Activated CD4-positive, alpha-beta T cell treated with anti-CD3 and anti-CD28 coated beads, Interleukin-2, amount 10 ng/mL, durations not matched to agents 7 days and 5 days (primary cell): ENCODE data around the gene IMMP1L. TPM values are rescaled to one million over a fixed set of nuclear protein-coding genes. Genes with fewer than 3 reads are reported as not detected.

Experiments
- CTCF ChIA-PET: fragments of 350-600 bp; sonication (Branson Sonifier 250); formaldehyde crosslinking; loops from one replicate; lab custom pipeline; 2021; ENCODE audit warnings: antibody characterized with exemption; lab: Charles Lee
- POLR2A ChIA-PET: fragments of 350-600 bp; sonication (Branson Sonifier 250); formaldehyde crosslinking; loops from one replicate; lab custom pipeline; 2021; ENCODE audit warnings: antibody characterized with exemption; lab: Charles Lee
- DNase-seq: peaks from one replicate; pipeline ENCODE4 v3.0.0-alpha.2; 2020
- H3K27ac Mint-ChIP-seq: one replicate; pipeline ENCODE4 v1.8.0; 2021; ENCODE audit warnings: mild to moderate bottlenecking, moderate library complexity, mixed read lengths
- H3K27me3 Mint-ChIP-seq: one replicate; pipeline ENCODE4 v1.8.0; 2021; ENCODE audit warnings: mixed read lengths
- H3K36me3 Mint-ChIP-seq: one replicate; pipeline ENCODE4 v1.8.0; 2021; ENCODE audit warnings: low read depth, mixed read lengths
- H3K4me1 Mint-ChIP-seq: one replicate; pipeline ENCODE4 v1.8.0; 2021; ENCODE audit warnings: mixed read lengths
- H3K4me3 Mint-ChIP-seq: one replicate; pipeline ENCODE4 v1.8.0; 2021; ENCODE audit warnings: mild to moderate bottlenecking, moderate library complexity, mixed read lengths
- H3K9me3 Mint-ChIP-seq: one replicate; pipeline ENCODE4 v1.8.0; 2021; ENCODE audit warnings: mixed read lengths
- total RNA-seq, 2 experiments: library from RNA; stranded (reverse); gene quantifications; one replicate each; pipeline ENCODE4 v1.2.3, GENCODE V29; 2021

The IMMP1L gene
- total RNA-seq, 2 experiments from 2014 or later = 19.7 to 23.4 TPM

DNA sequence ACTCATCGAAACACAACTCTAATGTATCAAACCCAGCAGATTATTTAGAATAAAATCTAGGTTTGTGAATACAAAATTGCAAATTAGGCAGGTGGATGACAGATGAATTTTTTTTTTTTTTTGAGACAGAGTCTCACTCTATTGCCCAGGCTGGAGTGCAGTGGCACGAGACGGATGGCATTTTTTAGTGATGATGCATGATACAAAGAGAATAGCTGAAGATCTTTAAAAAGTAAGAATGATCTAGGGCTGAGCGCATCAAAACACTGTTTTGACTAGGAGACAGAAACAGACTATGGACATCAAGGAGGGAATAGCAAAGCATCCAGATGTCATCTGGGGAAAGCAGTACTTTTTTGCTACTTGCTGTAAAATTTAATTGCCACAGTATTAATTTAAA is 63.8 kb downstream of the IMMP1L start:
- peaks cover 5% of the 10 kb centered on the region for H3K9me3 Mint-ChIP-seq
- H3K36me3 Mint-ChIP-seq = peaks cover 18% of the 10 kb centered on the region
- no peak overlapping the region for H3K27ac Mint-ChIP-seq
- no peak for DNase-seq
- H3K4me3 Mint-ChIP-seq = no peak overlapping the region
- ChIA-PET CTCF (no interaction called here), POLR2A (no interaction called here)
- H3K27me3 Mint-ChIP-seq = no peaks in the 10 kb centered on the region
- no peaks in the 10 kb centered on the region for H3K4me1 Mint-ChIP-seq

DNA sequence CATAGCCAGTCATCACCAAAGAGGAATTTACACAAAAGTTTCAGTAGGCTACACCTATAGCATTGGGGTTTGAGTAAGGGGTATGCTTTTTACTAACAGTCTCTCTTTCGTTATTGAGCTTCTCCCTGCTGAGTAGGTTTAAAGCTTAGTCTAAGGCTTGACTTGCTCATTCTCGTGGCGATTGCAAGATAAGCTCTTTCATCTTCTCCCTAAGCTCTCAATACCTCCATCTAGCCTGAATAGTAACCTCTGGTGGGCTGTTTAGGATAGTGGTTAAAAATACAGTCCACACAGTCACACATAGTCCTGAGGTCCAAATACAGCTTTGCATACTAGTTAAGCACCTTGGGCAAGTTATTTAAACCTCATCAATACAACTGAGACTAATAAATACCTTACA is 65.6 kb downstream of the IMMP1L start:
- no peaks in the 10 kb centered on the region for H3K4me1 Mint-ChIP-seq
- no peak overlapping the region for H3K27ac Mint-ChIP-seq
- no peaks in the 10 kb centered on the region for H3K27me3 Mint-ChIP-seq
- peaks cover 18% of the 10 kb centered on the region for H3K36me3 Mint-ChIP-seq
- peaks cover 5% of the 10 kb centered on the region for H3K9me3 Mint-ChIP-seq
- ChIA-PET CTCF (no interaction called here), POLR2A (no interaction called here)
- no peak overlapping the region for H3K4me3 Mint-ChIP-seq
- no peak for DNase-seq

DNA sequence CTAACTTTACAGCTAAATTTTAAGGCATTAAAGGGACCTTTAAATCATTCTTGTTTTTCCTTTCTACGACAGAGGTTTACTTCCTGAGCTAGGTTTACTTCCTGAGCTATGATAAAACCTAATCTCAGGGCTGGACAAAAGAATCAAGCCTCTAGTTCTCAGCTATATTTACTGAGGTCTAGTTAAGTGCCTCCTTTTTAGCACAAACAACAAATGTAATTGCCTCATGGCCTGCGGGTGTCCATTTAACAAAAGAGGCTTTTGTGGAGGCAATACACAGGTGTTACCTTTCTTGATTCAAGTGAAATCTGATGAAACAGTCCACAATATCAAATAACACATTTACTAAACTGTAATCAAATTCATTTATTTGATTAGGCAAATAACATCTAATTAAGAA is 67.3 kb downstream of the IMMP1L start:
- ChIA-PET POLR2A (no interaction called here), CTCF (no interaction called here)
- no peak for DNase-seq
- H3K36me3 Mint-ChIP-seq = peaks cover 10% of the 10 kb centered on the region
- no peak overlapping the region for H3K27ac Mint-ChIP-seq
- H3K4me3 Mint-ChIP-seq = no peak overlapping the region
- peaks cover 9% of the 10 kb centered on the region for H3K4me1 Mint-ChIP-seq
- H3K9me3 Mint-ChIP-seq = peaks cover 6% of the 10 kb centered on the region
- H3K27me3 Mint-ChIP-seq = no peaks in the 10 kb centered on the region

DNA sequence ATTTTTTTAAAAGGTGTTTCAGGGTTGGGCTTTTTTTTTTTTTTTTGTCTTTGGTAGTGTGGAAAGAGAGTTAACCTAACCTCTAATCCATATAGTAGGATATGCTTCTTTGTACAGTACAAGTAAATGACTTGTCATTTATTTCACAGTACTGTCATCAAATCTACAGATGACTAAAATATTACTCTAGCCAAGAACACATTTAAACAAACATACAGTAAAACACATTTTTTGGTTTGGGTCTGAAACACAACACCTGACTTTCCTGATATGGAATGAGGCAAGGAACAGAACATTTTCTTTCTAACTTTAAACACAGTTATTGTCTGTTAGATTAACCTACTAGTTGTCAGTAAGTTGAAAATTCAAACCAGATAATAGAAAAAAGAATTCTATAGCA is 68.1 kb downstream of the IMMP1L start:
- ChIA-PET CTCF (no interaction called here), POLR2A (no interaction called here)
- no peak overlapping the region for H3K4me3 Mint-ChIP-seq
- H3K27ac Mint-ChIP-seq = no peak overlapping the region
- H3K9me3 Mint-ChIP-seq = peaks cover 3% of the 10 kb centered on the region
- no peaks in the 10 kb centered on the region for H3K27me3 Mint-ChIP-seq
- DNase-seq = no peak
- peaks cover 9% of the 10 kb centered on the region for H3K4me1 Mint-ChIP-seq
- H3K36me3 Mint-ChIP-seq = peaks cover 10% of the 10 kb centered on the region

DNA sequence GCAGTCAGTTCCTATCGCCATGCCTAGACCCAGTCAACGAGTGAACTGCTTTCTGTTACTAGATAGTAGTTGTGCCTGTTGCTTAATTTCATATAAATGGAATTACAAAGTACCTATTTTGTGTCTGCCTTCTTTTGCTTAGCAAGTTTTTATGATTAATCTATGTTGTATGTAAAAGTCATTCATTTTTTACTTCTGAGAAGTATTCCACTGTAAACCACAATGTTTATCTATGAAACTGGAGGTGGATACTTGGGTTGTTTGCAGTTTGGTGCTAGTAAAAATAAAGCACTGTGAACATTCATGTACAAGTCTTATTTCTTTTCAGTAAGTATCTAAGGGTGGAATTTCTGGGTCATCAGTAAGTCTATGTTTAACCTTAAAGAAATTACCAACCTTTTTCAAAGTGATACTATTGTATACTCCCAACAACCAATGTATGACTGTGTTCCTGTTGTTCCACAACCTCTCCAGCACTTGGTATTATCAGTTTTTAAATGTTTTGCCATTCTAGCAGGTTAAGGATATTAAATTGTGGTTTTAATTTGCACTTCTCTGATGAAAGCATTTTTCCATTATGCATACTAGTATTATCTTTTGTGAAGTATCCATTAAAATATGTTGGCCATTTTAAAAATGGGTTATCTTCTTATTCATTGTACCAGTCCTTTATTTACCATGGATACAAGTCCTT is 71.5 kb downstream of the IMMP1L start:
- CTCF ChIA-PET = no interaction called here
- Mint-ChIP-seq H3K27me3 (no peaks in the 10 kb centered on the region), H3K27ac (no peak overlapping the region), H3K4me1 (peaks cover 9% of the 10 kb centered on the region), H3K36me3 (peaks cover 4% of the 10 kb centered on the region), H3K9me3 (peaks cover 3% of the 10 kb centered on the region), H3K4me3 (no peak overlapping the region)
- no peak for DNase-seq
- POLR2A ChIA-PET = no interaction called here

DNA sequence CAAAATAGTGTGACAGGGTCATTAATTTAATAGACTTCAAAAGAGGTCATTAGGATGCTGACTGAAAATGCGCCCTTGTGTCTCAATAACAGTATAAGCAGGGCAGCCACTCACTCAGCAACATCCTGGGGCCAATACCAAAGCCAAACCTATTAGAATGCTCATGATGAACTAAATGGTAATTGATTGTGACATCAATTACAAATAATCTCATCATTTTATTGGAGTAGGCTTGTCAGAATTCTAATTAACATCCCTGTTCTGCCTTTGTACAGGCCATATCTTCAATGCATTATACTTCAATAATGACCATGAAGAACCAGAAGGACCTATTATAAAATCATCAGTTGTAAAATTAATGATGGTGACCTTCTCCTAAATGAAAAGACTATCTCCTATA is 75.6 kb downstream of the IMMP1L start:
- Mint-ChIP-seq H3K27me3 (no peaks in the 10 kb centered on the region), H3K27ac (no peak overlapping the region), H3K36me3 (peaks cover 20% of the 10 kb centered on the region), H3K4me3 (no peak overlapping the region), H3K4me1 (peaks cover 9% of the 10 kb centered on the region), H3K9me3 (peaks cover 3% of the 10 kb centered on the region)
- POLR2A ChIA-PET = no interaction called here
- CTCF ChIA-PET = no interaction called here
- DNase-seq = no peak

DNA sequence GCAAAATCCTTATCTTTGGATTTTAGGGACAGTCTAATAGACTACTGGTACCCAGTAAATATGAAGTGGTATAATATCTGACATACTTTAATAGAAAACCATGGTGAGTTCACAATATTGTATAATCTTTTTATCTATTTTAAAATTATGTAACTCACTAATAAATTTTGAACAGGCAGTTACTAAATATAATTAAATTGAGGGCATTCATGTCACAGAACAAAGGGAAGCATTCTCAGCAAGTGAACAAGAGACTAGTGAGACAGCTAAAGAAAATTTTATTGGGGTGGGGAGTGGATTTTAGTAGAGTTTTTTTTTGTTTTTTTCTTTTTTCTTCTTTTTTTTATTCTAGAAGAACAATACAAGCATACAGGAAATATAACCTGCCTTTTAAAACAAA is 84.8 kb downstream of the IMMP1L start:
- no peaks in the 10 kb centered on the region for H3K4me1 Mint-ChIP-seq
- H3K4me3 Mint-ChIP-seq = no peak overlapping the region
- no peaks in the 10 kb centered on the region for H3K27me3 Mint-ChIP-seq
- peaks cover 5% of the 10 kb centered on the region for H3K36me3 Mint-ChIP-seq
- no peak for DNase-seq
- H3K27ac Mint-ChIP-seq = no peak overlapping the region
- ChIA-PET CTCF (no interaction called here), POLR2A (no interaction called here)
- no peaks in the 10 kb centered on the region for H3K9me3 Mint-ChIP-seq

DNA sequence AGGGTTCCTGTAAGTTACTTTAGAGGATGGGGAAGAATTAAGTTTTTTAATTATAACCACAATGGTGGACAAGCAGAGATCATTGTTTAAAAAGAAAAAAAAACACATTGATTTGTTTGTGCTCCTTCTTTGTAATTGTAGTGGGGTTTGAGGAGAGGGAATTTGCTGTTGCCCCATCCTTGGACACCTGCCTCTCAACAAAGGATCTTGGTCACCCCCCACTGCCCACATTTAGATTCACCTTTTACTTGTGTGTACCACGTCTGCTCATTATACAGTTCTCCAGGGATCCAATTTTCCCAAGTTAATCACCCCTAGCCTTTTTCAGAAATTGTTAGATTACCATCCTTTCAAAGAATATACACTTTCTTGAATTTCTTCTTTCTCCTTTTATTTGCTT is 86.7 kb downstream of the IMMP1L start:
- Mint-ChIP-seq H3K4me3 (no peak overlapping the region), H3K36me3 (no peaks in the 10 kb centered on the region), H3K27ac (no peak overlapping the region), H3K9me3 (no peaks in the 10 kb centered on the region), H3K27me3 (no peaks in the 10 kb centered on the region), H3K4me1 (no peaks in the 10 kb centered on the region)
- DNase-seq = no peak
- CTCF ChIA-PET = no interaction called here
- POLR2A ChIA-PET = no interaction called here

DNA sequence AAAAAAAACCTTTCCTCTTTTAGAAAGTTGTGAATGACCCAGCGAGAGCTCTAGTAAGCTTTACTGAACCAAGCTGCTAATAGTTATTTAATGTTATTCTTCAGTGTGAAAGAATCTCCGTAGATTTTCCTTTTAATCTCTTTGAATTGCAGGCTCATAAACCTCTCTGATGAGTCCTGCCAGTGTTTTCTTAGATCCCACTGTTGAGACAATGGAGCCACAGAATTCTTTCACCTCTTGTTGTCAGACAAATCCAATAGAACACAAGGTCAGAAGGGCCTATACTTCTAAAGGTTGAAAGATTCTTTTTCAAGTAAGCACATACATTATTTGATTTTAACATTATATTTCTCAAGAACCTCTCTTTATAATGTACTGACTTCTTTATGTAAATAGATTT is 87.6 kb downstream of the IMMP1L start:
- Mint-ChIP-seq H3K9me3 (no peaks in the 10 kb centered on the region), H3K27me3 (no peaks in the 10 kb centered on the region), H3K4me3 (no peak overlapping the region), H3K36me3 (no peaks in the 10 kb centered on the region), H3K4me1 (no peaks in the 10 kb centered on the region), H3K27ac (no peak overlapping the region)
- no peak for DNase-seq
- POLR2A ChIA-PET = no interaction called here
- CTCF ChIA-PET = interaction anchor here (0.6 kb wide), 1 partner anchor 695 kb away, joined by 3 read pairs; no protein-coding TSS in a partner anchor

DNA sequence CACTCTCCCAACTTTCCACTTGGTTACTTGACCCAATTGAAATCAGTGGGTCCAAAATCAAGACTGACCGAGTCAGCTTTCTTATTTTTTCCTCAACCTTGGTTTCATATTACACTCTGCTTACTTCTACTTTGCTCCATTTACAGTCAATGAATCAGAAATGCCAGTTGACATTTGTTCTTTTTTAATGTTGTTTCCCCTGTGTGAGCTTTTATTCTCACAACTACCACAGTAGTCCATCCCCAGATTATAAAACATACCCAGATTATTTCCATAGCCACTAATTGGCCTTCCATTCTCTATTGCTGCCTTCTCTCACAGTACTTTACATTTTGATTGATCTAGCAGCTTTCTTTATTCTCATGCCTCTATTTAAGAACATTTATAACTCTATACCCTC is 89.8 kb downstream of the IMMP1L start:
- Mint-ChIP-seq H3K4me1 (no peaks in the 10 kb centered on the region), H3K4me3 (no peak overlapping the region), H3K36me3 (no peaks in the 10 kb centered on the region), H3K9me3 (no peaks in the 10 kb centered on the region), H3K27ac (no peak overlapping the region), H3K27me3 (no peaks in the 10 kb centered on the region)
- ChIA-PET POLR2A (no interaction called here), CTCF (no interaction called here)
- DNase-seq = no peak

DNA sequence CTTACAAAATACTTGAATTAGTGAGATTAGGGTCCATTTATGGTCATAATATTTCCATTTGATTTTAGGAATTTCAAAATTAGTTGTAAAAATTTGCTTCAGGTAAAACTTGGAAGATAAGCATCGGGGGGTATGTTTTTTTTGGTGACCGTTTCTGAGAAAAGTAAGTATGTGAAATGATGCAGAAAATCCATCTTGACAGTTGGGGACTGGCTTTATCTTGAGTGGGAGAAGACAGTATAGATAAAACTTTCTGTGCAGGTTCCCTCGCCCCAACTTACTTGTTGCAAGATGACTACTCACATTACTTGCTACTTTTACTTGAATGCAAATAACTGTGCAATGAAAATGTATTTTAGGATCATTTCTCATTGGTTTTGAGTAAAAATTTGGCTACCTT is 90.3 kb downstream of the IMMP1L start:
- H3K27ac Mint-ChIP-seq = no peak overlapping the region
- no peaks in the 10 kb centered on the region for H3K36me3 Mint-ChIP-seq
- no peaks in the 10 kb centered on the region for H3K9me3 Mint-ChIP-seq
- no peaks in the 10 kb centered on the region for H3K27me3 Mint-ChIP-seq
- H3K4me1 Mint-ChIP-seq = no peaks in the 10 kb centered on the region
- CTCF ChIA-PET = no interaction called here
- DNase-seq = no peak
- H3K4me3 Mint-ChIP-seq = no peak overlapping the region
- POLR2A ChIA-PET = no interaction called here

DNA sequence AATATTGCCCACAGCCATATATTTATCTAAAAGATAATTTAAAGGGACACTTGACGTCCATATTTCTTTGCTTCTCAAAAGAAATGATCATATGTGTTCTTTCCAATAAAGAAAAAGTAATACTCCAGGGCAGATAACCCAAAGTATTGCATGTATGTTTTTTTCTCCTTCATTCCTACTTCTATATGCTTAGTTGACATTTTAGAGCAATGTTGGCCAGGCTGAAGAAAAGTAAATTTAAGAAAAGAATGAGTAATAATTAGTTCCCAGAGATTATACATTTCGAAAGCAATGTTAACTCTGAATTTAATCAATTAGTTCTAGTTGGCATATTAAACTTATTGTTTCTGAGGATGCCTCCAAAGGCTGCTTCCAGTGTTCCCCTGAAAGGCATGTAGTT is 91.6 kb downstream of the IMMP1L start:
- no peaks in the 10 kb centered on the region for H3K4me1 Mint-ChIP-seq
- CTCF ChIA-PET = no interaction called here

DNA sequence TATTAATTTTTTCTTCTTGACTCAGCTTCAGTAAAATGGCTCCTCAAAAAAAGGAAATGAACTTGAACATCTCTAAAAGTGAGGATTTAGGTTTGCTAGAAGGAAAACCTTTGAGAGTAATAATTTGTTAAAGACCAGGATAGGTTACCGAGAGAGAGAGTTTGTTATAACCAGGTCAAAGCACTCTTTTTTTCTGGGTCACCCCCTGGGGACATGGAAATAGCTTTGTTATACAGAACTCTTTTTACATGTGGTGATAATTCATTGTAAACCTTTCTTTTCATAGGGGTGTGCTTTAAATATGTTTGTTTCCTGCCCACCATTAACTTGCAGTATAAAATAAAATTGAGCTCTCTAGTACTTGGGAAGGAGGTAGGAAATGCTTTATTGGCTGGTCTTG is 92.1 kb downstream of the IMMP1L start:
- H3K9me3 Mint-ChIP-seq = no peaks in the 10 kb centered on the region
- H3K36me3 Mint-ChIP-seq = no peaks in the 10 kb centered on the region
- no peaks in the 10 kb centered on the region for H3K4me1 Mint-ChIP-seq
- no peak overlapping the region for H3K4me3 Mint-ChIP-seq
- POLR2A ChIA-PET = no interaction called here
- CTCF ChIA-PET = no interaction called here
- no peak overlapping the region for H3K27ac Mint-ChIP-seq
- H3K27me3 Mint-ChIP-seq = no peaks in the 10 kb centered on the region
- no peak for DNase-seq

More for the DNA sequence above, 91.6 kb downstream of the IMMP1L start:
- H3K36me3 Mint-ChIP-seq = no peaks in the 10 kb centered on the region
- H3K4me3 Mint-ChIP-seq = no peak overlapping the region
- H3K9me3 Mint-ChIP-seq = no peaks in the 10 kb centered on the region
- H3K27ac Mint-ChIP-seq = no peak overlapping the region
- H3K27me3 Mint-ChIP-seq = no peaks in the 10 kb centered on the region
- DNase-seq = no peak
- POLR2A ChIA-PET = no interaction called here

DNA sequence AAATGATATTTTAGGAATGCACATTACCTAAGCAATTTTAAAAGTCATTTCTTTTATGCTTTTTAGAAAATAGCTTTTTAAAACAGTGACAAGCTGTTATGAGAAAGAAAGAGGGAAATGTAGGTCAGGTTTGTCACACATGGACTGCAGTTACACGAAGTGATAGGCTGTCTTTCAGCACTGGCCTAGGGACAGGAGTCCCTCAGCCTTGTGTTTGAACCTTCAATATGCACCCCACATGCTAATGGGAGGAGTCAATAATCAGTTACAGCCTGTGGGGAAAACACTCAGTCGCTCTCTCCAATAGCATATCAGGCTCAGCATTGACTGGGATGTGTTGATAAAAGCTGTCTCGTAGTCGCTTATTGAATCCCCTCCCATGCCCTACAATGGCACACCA is 94.0 kb downstream of the IMMP1L start:
- CTCF ChIA-PET = no interaction called here
- POLR2A ChIA-PET = no interaction called here
- no peaks in the 10 kb centered on the region for H3K9me3 Mint-ChIP-seq
- no peaks in the 10 kb centered on the region for H3K36me3 Mint-ChIP-seq
- H3K4me1 Mint-ChIP-seq = no peaks in the 10 kb centered on the region
- no peak for DNase-seq
- H3K4me3 Mint-ChIP-seq = no peak overlapping the region
- no peaks in the 10 kb centered on the region for H3K27me3 Mint-ChIP-seq
- H3K27ac Mint-ChIP-seq = no peak overlapping the region
